ENCODE results near the gene CAPN3. TPM values are rescaled to one million over a fixed set of nuclear protein-coding genes. Genes with fewer than 3 reads are reported as not detected.

The CAPN3 gene
- total and polyA plus RNA-seq, 10 donors = 14.6 to 40.5 (median 17.0) TPM

DNA sequence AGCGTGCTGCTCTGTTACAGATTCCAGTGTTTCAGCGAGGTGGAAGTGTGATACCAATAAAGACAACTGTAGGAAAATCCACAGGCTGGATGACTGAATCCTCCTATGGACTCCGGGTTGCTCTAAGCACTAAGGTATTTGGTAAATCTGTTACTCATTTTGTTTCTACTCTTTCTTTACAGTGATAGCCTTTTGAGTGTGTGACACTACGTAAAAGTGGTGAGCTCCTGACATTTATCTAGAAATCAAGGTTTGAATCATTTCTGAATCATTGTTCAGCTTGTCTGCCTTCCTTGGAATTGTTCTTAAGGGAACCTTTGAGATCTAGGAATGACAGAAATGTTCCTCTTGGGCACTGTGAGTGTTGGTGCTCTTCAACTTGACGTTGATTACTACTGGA is 11.2 kb upstream of the CAPN3 start:
- intact Hi-C loops (cut with DNase I; ENCODE audit: low total_unique reads) = no loop called here
- Histone ChIP-seq H3K27me3 (replicated peaks in 1 of 7) (no peaks in the 10 kb centered on the region), H3K4me3 (no peak overlapping the region), H3K36me3 (peaks cover 0 to 100% (median 77%) of the 10 kb centered on the region in 6 donors), H3K27ac (no peak overlapping the region), H3K4me1 (no peaks in the 10 kb centered on the region), H3K9me3 (no peaks in the 10 kb centered on the region)
- WGBS, 5 donors = 92 to 96% (median 94%) methylated on average over 5 of the region's 5 CpGs
- DNase-seq = no peak
- TF ChIP-seq POLR2AphosphoS5 (IDR thresholded peaks at IDR 0.05) (no peak), POLR2A (IDR thresholded peaks at IDR 0.05) (no peak)
- TF ChIP-seq, protein P1, sequence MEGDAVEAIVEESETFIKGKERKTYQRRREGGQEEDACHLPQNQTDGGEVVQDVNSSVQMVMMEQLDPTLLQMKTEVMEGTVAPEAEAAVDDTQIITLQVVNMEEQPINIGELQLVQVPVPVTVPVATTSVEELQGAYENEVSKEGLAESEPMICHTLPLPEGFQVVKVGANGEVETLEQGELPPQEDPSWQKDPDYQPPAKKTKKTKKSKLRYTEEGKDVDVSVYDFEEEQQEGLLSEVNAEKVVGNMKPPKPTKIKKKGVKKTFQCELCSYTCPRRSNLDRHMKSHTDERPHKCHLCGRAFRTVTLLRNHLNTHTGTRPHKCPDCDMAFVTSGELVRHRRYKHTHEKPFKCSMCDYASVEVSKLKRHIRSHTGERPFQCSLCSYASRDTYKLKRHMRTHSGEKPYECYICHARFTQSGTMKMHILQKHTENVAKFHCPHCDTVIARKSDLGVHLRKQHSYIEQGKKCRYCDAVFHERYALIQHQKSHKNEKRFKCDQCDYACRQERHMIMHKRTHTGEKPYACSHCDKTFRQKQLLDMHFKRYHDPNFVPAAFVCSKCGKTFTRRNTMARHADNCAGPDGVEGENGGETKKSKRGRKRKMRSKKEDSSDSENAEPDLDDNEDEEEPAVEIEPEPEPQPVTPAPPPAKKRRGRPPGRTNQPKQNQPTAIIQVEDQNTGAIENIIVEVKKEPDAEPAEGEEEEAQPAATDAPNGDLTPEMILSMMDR (IDR thresholded peaks at IDR 0.05 in 8 of 11, conservative IDR thresholded peaks at IDR 0.05 in 3 of 11) = no peak

DNA sequence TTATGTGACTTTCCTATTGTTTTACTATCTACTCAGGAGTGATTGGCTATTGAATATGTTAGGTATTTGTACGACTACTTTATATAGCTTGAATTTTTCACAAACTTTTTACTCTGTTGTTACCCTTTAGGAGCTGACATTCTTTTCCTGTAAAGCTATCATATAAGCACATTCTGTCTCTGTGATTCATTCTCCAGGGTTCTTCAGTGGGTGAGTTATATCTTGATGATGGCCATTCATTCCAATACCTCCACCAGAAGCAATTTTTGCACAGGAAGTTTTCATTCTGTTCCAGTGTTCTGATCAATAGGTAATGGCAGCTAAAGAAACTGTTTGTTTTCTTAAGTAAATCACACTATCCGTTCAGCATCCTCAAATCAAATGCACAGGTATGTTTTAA is 10.1 kb upstream of the CAPN3 start:
- no peak for DNase-seq
- H3K4me1 ChIP-seq = no peaks in the 10 kb centered on the region
- TF ChIP-seq POLR2A (IDR thresholded peaks at IDR 0.05) = no peak
- TF ChIP-seq, protein P1 (IDR thresholded peaks at IDR 0.05 in 8 of 11, conservative IDR thresholded peaks at IDR 0.05 in 3 of 11) = no peak
- TF ChIP-seq POLR2AphosphoS5 (IDR thresholded peaks at IDR 0.05) = no peak
- no peak overlapping the region for H3K27ac ChIP-seq
- intact Hi-C loops (cut with DNase I; ENCODE audit: low total_unique reads) = no loop called here
- peaks cover 0 to 100% (median 73%) of the 10 kb centered on the region in 6 donors for H3K36me3 ChIP-seq
- no peaks in the 10 kb centered on the region for H3K9me3 ChIP-seq
- no peak overlapping the region for H3K4me3 ChIP-seq
- no peaks in the 10 kb centered on the region for H3K27me3 ChIP-seq (replicated peaks in 1 of 7)
- 90 to 96% (median 94%) methylated on average over 2 of the region's 2 CpGs for WGBS, 5 donors

DNA sequence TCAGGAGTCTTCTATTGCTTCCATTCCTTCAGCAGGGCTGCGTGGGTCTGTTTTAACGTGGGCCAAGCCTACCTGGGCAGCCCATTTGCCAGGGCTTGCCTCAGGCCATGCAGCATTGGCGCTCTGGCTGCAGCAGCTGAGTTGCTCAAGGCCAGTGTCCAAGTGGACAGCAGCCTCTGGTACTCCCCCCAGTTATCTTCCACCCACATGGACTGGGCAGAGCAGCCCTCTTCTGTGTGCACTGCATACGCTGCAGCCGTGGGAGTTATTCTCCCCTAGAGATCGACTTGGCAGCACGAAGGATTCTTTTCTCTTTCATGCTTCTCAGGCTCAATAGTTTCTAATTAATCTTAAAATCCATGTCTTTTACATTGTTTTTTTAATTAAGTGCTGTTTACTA is 6.9 kb upstream of the CAPN3 start:
- Histone ChIP-seq H3K9me3 (no peaks in the 10 kb centered on the region), H3K27ac (no peak overlapping the region), H3K4me3 (no peak overlapping the region), H3K36me3 (peaks cover 0 to 100% (median 73%) of the 10 kb centered on the region in 6 donors), H3K4me1 (no peaks in the 10 kb centered on the region), H3K27me3 (replicated peaks in 1 of 7) (no peaks in the 10 kb centered on the region)
- intact Hi-C loops (cut with DNase I; ENCODE audit: low total_unique reads) = no loop called here
- TF ChIP-seq POLR2AphosphoS5 (IDR thresholded peaks at IDR 0.05) (no peak), POLR2A (IDR thresholded peaks at IDR 0.05) (no peak)
- TF ChIP-seq, protein P1 (IDR thresholded peaks at IDR 0.05 in 8 of 11, conservative IDR thresholded peaks at IDR 0.05 in 3 of 11) = no peak
- DNase-seq = no peak
- 92 to 96% (median 96%) methylated on average over 7 of the region's 7 CpGs for WGBS, 5 donors

DNA sequence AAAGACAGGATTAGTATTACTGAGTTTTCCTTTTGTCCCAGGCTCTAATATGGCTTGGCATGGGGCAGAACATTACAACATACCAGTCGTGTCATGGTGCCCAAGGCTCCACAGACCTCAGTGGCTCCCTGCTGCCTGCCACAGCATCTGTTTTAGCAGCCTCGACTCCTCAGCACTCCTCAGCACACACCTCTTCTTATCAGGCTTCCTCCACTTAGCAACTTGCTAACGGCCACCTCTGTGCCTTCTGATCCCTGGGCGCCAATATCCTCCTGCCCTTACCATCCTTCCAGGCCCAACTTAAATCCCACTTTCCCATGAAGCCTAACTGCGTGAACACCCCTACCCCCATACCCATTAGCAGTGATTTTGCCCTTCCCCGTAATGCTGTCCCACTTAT is 6.2 kb upstream of the CAPN3 start:
- no peak overlapping the region for H3K27ac ChIP-seq
- WGBS, 5 donors = 91 to 96% (median 94%) methylated on average over 6 of the region's 6 CpGs
- intact Hi-C loops (cut with DNase I; ENCODE audit: low total_unique reads) = no loop called here
- peaks cover 0 to 100% (median 74%) of the 10 kb centered on the region in 6 donors for H3K36me3 ChIP-seq
- H3K4me1 ChIP-seq = no peaks in the 10 kb centered on the region
- TF ChIP-seq, protein P1 (IDR thresholded peaks at IDR 0.05 in 8 of 11, conservative IDR thresholded peaks at IDR 0.05 in 3 of 11) = no peak
- TF ChIP-seq POLR2AphosphoS5 (IDR thresholded peaks at IDR 0.05) (no peak), POLR2A (IDR thresholded peaks at IDR 0.05) (no peak)
- H3K27me3 ChIP-seq (replicated peaks in 1 of 7) = no peaks in the 10 kb centered on the region
- DNase-seq = no peak
- H3K4me3 ChIP-seq = no peak overlapping the region
- no peaks in the 10 kb centered on the region for H3K9me3 ChIP-seq
